ENCODE measurements around the gene PYHIN1. TPM values are rescaled to one million over a fixed set of nuclear protein-coding genes. Genes with fewer than 3 reads are reported as not detected.
A peak's percentile ranks its signal among the peaks of the same experiment; 100 is the strongest.

PYHIN1 gene
- total and polyA plus RNA-seq, 2 of the 4 experiments (the other 2 are of a cell fraction): not detected

DNA sequence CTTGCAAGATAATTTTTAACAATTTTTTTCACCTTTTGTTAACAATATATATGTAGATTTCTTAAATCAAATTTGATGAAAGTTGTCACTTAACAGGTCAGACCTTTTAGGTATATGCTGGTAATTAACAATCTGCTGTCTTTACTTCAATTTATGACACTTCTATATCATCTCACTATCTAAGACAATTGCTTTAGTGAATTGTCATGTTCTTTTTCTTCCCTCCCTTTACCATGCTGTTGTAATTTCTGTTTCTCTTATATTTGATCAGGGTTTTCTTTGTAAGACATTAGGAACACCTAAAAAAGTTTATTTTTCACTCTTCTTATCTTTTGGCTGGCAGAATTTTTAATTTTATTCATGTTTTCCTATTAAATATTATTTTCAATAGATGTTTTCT, 80.4 kb downstream of the PYHIN1 start:
- in situ Hi-C loops (cut with MboI; ENCODE audit: low sequenced_read_pairs) (no loop called here), intact Hi-C loops (cut with micrococcal nuclease) (no loop called here), dilution Hi-C loops (cut with HindIII; ENCODE audit: low sequenced_read_pairs, unreplicated experiment) (no loop called here)
- Histone ChIP-seq H3K18ac (ENCODE audit: low read depth, low read length) (no peak overlapping the region), H4K8ac (ENCODE audit: low read depth in 2 of 2, low read length in 2 of 2) (no peak overlapping the region), H2AFZ (replicated peaks; ENCODE audit: low read length, poor library complexity) (no peak overlapping the region), H3K27me3 (ENCODE audit: control insufficient read depth, insufficient read depth, low read length) (no peaks in the 10 kb centered on the region), H4K5ac (ENCODE audit: low read depth, low read length) (no peak overlapping the region), H2AK5ac (ENCODE audit: low read depth, low read length) (no peak overlapping the region), H3K4me3 (ENCODE audit: insufficient read depth, low read depth, low read length) (no peak overlapping the region; the same call in 1 of the 2 replicates), H2BK5ac (ENCODE audit: low read depth, low read length, poor library complexity, severe bottlenecking) (no peak overlapping the region), H3K9me1 (ENCODE audit: insufficient read depth, low read length) (peaks cover 8% of the 10 kb centered on the region; the same call in 1 of the 2 replicates), H2BK120ac (ENCODE audit: low read depth, low read length) (no peak overlapping the region), H3K56ac (ENCODE audit: extremely low read depth, insufficient read depth, low read length) (no peak overlapping the region), H3K9ac (ENCODE audit: low read depth, low read length) (no peak overlapping the region), H3K23ac (ENCODE audit: low read depth, low read length) (no peak overlapping the region), H3K9me3 (ENCODE audit: control insufficient read depth, insufficient read depth, low read length) (no peaks in the 10 kb centered on the region), H2BK20ac (ENCODE audit: low read depth, low read length) (no peak overlapping the region), H3K27ac (ENCODE audit: insufficient read depth, low read length) (no peak overlapping the region), H2BK15ac (ENCODE audit: low read depth, low read length) (no peak overlapping the region), H3K36me3 (ENCODE audit: control insufficient read depth, insufficient read depth, low read length) (peaks cover 11% of the 10 kb centered on the region), H3K79me1 (ENCODE audit: low read depth in 1 of 2, low read length in 2 of 2) (peaks cover 0 to 27% of the 10 kb centered on the region in 2 experiments), H2AK9ac (replicated peaks; ENCODE audit: low read depth, low read length, poor library complexity) (no peak overlapping the region), H4K91ac (ENCODE audit: insufficient read depth, low read depth, low read length) (no peak overlapping the region), H4K20me1 (ENCODE audit: insufficient read depth, low read length) (no peaks in the 10 kb centered on the region), H3K14ac (replicated peaks; ENCODE audit: low read depth, low read length) (no peak overlapping the region), H3K4me2 (ENCODE audit: low read depth, low read length) (peak overlapping the region; percentile 87), H3K4ac (ENCODE audit: low read depth, low read length) (no peak overlapping the region), H3K4me1 (ENCODE audit: control insufficient read depth, insufficient read depth, low read length) (peaks cover 13% of the 10 kb centered on the region)
- TF ChIP-seq NFE2L2 (IDR thresholded peaks at IDR 0.05; ENCODE audit: low read depth, low read length) (no peak), FOS (IDR thresholded peaks at IDR 0.05; ENCODE audit: low read depth, low read length) (no peak), SMC3 (IDR thresholded peaks at IDR 0.05; ENCODE audit: low read depth, low read length) (no peak), MAFK (IDR thresholded peaks at IDR 0.05; ENCODE audit: low read depth, low read length) (no peak), MAZ (IDR thresholded peaks at IDR 0.05; ENCODE audit: borderline replicate concordance, low read depth, low read length) (no peak), POLR2A (IDR thresholded peaks at IDR 0.05; ENCODE audit: low read depth, low read length) (no peak), RFX5 (IDR thresholded peaks at IDR 0.05; ENCODE audit: low read depth, low read length) (no peak), RAD21 (IDR thresholded peaks at IDR 0.05; ENCODE audit: low read length) (no peak), RCOR1 (IDR thresholded peaks at IDR 0.05; ENCODE audit: insufficient replicate concordance, low read length) (no peak), MXI1 (IDR thresholded peaks at IDR 0.05; ENCODE audit: borderline replicate concordance, low read depth, low read length) (no peak), USF2 (IDR thresholded peaks at IDR 0.05; ENCODE audit: low read depth, low read length) (no peak), CEBPB (IDR thresholded peaks at IDR 0.05; ENCODE audit: low read depth, low read length) (no peak), CHD1 (IDR thresholded peaks at IDR 0.05; ENCODE audit: low read depth, low read length) (no peak), BHLHE40 (IDR thresholded peaks at IDR 0.05; ENCODE audit: low read depth, low read length) (no peak)
- TF ChIP-seq, protein P1, sequence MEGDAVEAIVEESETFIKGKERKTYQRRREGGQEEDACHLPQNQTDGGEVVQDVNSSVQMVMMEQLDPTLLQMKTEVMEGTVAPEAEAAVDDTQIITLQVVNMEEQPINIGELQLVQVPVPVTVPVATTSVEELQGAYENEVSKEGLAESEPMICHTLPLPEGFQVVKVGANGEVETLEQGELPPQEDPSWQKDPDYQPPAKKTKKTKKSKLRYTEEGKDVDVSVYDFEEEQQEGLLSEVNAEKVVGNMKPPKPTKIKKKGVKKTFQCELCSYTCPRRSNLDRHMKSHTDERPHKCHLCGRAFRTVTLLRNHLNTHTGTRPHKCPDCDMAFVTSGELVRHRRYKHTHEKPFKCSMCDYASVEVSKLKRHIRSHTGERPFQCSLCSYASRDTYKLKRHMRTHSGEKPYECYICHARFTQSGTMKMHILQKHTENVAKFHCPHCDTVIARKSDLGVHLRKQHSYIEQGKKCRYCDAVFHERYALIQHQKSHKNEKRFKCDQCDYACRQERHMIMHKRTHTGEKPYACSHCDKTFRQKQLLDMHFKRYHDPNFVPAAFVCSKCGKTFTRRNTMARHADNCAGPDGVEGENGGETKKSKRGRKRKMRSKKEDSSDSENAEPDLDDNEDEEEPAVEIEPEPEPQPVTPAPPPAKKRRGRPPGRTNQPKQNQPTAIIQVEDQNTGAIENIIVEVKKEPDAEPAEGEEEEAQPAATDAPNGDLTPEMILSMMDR (conservative IDR thresholded peaks at IDR 0.05; ENCODE audit: low read depth, low read length): no peak
- TF ChIP-seq, protein P2, sequence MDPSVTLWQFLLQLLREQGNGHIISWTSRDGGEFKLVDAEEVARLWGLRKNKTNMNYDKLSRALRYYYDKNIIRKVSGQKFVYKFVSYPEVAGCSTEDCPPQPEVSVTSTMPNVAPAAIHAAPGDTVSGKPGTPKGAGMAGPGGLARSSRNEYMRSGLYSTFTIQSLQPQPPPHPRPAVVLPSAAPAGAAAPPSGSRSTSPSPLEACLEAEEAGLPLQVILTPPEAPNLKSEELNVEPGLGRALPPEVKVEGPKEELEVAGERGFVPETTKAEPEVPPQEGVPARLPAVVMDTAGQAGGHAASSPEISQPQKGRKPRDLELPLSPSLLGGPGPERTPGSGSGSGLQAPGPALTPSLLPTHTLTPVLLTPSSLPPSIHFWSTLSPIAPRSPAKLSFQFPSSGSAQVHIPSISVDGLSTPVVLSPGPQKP (IDR thresholded peaks at IDR 0.05; ENCODE audit: borderline replicate concordance, low read depth, low read length): no peak
- CTCF ChIA-PET: no interaction called here
- no peak for ATAC-seq (ENCODE audit: low read depth)
- no TSS peak for BruUV-seq (replicated peaks)
- no peak for DNase-seq
- POLR2A ChIA-PET (ENCODE audit: unreplicated experiment): no interaction called here
